T-helper 9 cell (primary cell): ENCODE measurements around the gene LCE4A.
"Not testable (repeated sequence)": the region's sequence is repeated elsewhere in the genome, so short reads cannot be mapped to it uniquely, and the experiment has no call there.

Experiments
- DNase-seq: peaks from one replicate; pipeline ENCODE4 v3.0.0-alpha.2; 2020
- total RNA-seq, 2 donors: gene quantifications; one replicate each; lab custom pipeline; 2026; lab: John Stamatoyannopoulos, UW

The LCE4A gene
- total RNA-seq, result 0 reads per million in 2 donors

GRCh38 chr1:152707860-152708259 lies at the start of gene LCE4A:
TSS of gene LCE4A (plus strand) at chr1:152708160. CDS start at chr1:152709076, 916 bp downstream.
- no peak for DNase-seq

- no peak for DNase-seq
Measured at GRCh38 chr1:152658649-152659048, 49.3 kb upstream of the LCE4A start.

- no peak for DNase-seq
Measured at GRCh38 chr1:152663098-152663497, 44.9 kb upstream of the LCE4A start, which contains the start of gene LCE2D. TSS of gene LCE2D (plus strand) at chr1:152663380. CDS start at chr1:152664106, 726 bp downstream.

- DNase-seq, result not testable (repeated sequence)
Measured at GRCh38 chr1:152666171-152666570, 41.8 kb upstream of the LCE4A start.

GRCh38 chr1:152667648-152668047 lies 40.3 kb upstream of the LCE4A start:
- DNase-seq, result no peak

GRCh38 chr1:152673016-152673415 lies 34.9 kb upstream of the LCE4A start:
- no peak for DNase-seq

GRCh38 chr1:152674983-152675382 lies 33.0 kb upstream of the LCE4A start, which contains the start of gene LCE2C:
TSS of gene LCE2C (plus strand) at chr1:152675279. CDS start at chr1:152676016, 737 bp downstream.
- not testable (repeated sequence) for DNase-seq

- DNase-seq, result no peak
Measured at GRCh38 chr1:152679459-152679858, 28.5 kb upstream of the LCE4A start.

- DNase-seq, result no peak
Measured at GRCh38 chr1:152681616-152682015, 26.3 kb upstream of the LCE4A start.

- DNase-seq, result no peak
Measured at GRCh38 chr1:152683846-152684245, 24.1 kb upstream of the LCE4A start.

GRCh38 chr1:152685823-152686222 lies 22.1 kb upstream of the LCE4A start, which contains the start of gene LCE2B:
TSS of gene LCE2B (plus strand) at chr1:152686123. CDS start at chr1:152686844, 721 bp downstream.
- DNase-seq, result not testable (repeated sequence)

GRCh38 chr1:152697701-152698600 lies 10.0 kb upstream of the LCE4A start, which contains the start of gene LCE2A:
TSS of gene LCE2A (plus strand) at chr1:152698345. CDS start at chr1:152698902, 557 bp downstream.
- DNase-seq, result no peak

- DNase-seq, result no peak
Measured at GRCh38 chr1:152699746-152700145, 8.2 kb upstream of the LCE4A start.

- DNase-seq, result no peak
Measured at GRCh38 chr1:152718238-152718637, 10.3 kb downstream of the LCE4A start.

GRCh38 chr1:152725261-152725660 lies 17.3 kb downstream of the LCE4A start:
- no peak for DNase-seq

- no peak for DNase-seq
Measured at GRCh38 chr1:152728986-152729385, 21.0 kb downstream of the LCE4A start.

GRCh38 chr1:152735648-152736047 lies 27.7 kb downstream of the LCE4A start:
- no peak for DNase-seq

- no peak for DNase-seq
Measured at GRCh38 chr1:152737997-152738396, 30.0 kb downstream of the LCE4A start.

GRCh38 chr1:152739841-152740240 lies 31.9 kb downstream of the LCE4A start:
- no peak for DNase-seq

- no peak for DNase-seq
Measured at GRCh38 chr1:152741656-152742055, 33.7 kb downstream of the LCE4A start.

- no peak for DNase-seq
Measured at GRCh38 chr1:152743371-152744145, 35.6 kb downstream of the LCE4A start.

- no peak for DNase-seq
Measured at GRCh38 chr1:152745289-152745704, 37.3 kb downstream of the LCE4A start.
